ENCODE data around the gene PPP1R3C. TPM values are rescaled to one million over a fixed set of nuclear protein-coding genes. Genes with fewer than 3 reads are reported as not detected.

The PPP1R3C gene
- total and polyA plus RNA-seq, 2 donors (not counting 3 experiments of a cell fraction or from before 2014, with no cell fraction given), result 1.6 to 2.0 TPM

DNA sequence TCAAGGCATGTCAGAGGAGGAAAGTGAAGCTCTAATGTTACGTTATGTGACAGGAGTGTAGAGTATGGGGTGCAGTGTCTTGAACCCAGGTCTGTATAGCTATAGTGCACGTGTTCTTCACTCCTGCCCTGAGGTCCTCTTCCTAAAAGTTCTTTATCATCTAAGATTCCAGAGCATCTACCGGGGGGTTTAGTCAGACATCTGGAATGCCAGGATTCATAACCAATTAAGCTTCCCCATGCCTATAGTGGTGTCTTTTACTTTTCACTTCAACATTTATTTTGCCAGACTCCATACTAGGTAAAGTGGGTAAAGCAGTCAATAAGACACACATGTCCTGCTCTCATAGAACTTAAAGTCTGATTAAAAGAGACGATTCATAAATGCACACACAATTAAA is 22.4 kb downstream of the PPP1R3C start:
- H3K4me3 ChIP-seq (replicated peaks in 1 of 3; ENCODE audit: insufficient read depth in 1 of 3, low read depth in 1 of 3, low read length in 3 of 3), result no peak overlapping the region
- no peaks in the 10 kb centered on the region for H4K20me1 ChIP-seq (replicated peaks; ENCODE audit: control insufficient read depth, extremely low read depth, insufficient read depth, low read length)
- peaks cover 22% of the 10 kb centered on the region for H3K4me1 ChIP-seq (ENCODE audit: control insufficient read depth, extremely low read depth, insufficient read depth, low read length)
- no peak overlapping the region for H3K27ac ChIP-seq (ENCODE audit: insufficient read depth, low read depth, low read length)
- ChIA-PET POLR2A (no interaction called here), CTCF (interaction anchor here (1.0 to 2.3 kb wide), 3 partner anchors 11 to 25 kb away, joined by 5 to 9 read pairs (median 6); no protein-coding TSS in a partner anchor)
- FAIRE-seq (no peak), DNase-seq (ENCODE audit: low read depth, low spot score) (no peak)
- H3K36me3 ChIP-seq (ENCODE audit: control insufficient read depth in 2 of 2, extremely low read depth in 1 of 2, insufficient read depth in 2 of 2, low read length in 2 of 2), result no peaks in the 10 kb centered on the region
- H3K9me3 ChIP-seq (replicated peaks; ENCODE audit: control insufficient read depth, insufficient read depth, low read length), result no peaks in the 10 kb centered on the region
- dilution Hi-C loops (cut with MboI; ENCODE audit: extremely low pct_ligation_motif_present, low sequenced_read_pairs) (no loop called here), intact Hi-C loops (cut with micrococcal nuclease) (no loop called here)
- H3K9ac ChIP-seq (replicated peaks; ENCODE audit: extremely low read depth, insufficient read depth, low read length), result no peak overlapping the region
- no peaks in the 10 kb centered on the region for H3K9me1 ChIP-seq (replicated peaks; ENCODE audit: control insufficient read depth, extremely low read depth, insufficient read depth, low read length)
- no peak overlapping the region for H3K4me2 ChIP-seq (ENCODE audit: insufficient read depth, low read length)
- TF ChIP-seq POLR2AphosphoS5 (IDR thresholded peaks at IDR 0.05; ENCODE audit: insufficient read depth, low read depth, low read length) (no peak), FOS (IDR thresholded peaks at IDR 0.05; ENCODE audit: borderline replicate concordance, insufficient read depth, low read length) (no peak)
- TF ChIP-seq, protein P1, sequence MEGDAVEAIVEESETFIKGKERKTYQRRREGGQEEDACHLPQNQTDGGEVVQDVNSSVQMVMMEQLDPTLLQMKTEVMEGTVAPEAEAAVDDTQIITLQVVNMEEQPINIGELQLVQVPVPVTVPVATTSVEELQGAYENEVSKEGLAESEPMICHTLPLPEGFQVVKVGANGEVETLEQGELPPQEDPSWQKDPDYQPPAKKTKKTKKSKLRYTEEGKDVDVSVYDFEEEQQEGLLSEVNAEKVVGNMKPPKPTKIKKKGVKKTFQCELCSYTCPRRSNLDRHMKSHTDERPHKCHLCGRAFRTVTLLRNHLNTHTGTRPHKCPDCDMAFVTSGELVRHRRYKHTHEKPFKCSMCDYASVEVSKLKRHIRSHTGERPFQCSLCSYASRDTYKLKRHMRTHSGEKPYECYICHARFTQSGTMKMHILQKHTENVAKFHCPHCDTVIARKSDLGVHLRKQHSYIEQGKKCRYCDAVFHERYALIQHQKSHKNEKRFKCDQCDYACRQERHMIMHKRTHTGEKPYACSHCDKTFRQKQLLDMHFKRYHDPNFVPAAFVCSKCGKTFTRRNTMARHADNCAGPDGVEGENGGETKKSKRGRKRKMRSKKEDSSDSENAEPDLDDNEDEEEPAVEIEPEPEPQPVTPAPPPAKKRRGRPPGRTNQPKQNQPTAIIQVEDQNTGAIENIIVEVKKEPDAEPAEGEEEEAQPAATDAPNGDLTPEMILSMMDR (IDR thresholded peaks at IDR 0.05; ENCODE audit: extremely low read depth in 1 of 2, insufficient read depth in 1 of 2, low read depth in 1 of 2, low read length in 2 of 2), result no peak
- no TSS peak for BruUV-seq (replicated peaks)
- no peaks in the 10 kb centered on the region for H3K27me3 ChIP-seq (ENCODE audit: control insufficient read depth in 2 of 2, insufficient read depth in 2 of 2, low read length in 2 of 2)
- no peak overlapping the region for H2AFZ ChIP-seq (ENCODE audit: low read depth, low read length)
- no peaks in the 10 kb centered on the region for H3K79me2 ChIP-seq (ENCODE audit: control insufficient read depth, insufficient read depth, low read length)

DNA sequence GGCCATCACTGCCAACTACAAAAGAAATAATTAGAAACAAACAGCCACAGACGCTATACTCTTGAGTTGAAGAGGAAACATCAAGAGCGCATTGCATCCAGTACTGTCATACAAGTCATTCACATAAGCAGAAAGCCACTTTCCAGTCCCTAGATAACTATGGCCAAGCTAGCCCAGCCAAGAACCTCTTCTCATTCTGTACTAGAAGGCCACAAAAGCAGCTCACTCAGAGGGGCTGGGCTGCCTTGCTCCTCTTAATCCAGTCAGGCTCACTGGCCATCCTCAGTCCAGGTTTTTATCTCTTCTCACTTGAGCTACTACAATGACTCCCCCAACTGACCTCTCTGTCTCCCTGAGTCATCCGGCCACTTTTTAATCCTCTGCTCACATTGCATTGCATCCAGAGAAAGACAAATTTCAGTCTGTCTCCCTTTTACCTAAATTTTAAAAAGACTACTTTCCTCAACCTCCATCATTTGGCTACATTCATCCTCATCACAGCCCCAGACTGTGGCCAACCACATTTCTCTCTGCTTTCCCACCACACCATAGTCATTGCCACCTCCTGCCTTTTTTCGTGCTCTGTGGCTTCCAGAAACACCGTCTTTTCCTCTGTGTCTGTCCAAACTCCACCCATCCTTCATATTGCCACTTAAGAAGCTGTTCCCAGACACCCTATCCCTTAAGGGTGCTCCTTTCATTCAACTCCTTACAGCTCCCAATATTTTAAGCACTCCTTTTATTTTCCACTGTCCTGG is 25.0 kb downstream of the PPP1R3C start:
- Histone ChIP-seq H3K27ac (ENCODE audit: insufficient read depth, low read depth, low read length) (no peak overlapping the region), H3K36me3 (ENCODE audit: control insufficient read depth in 2 of 2, extremely low read depth in 1 of 2, insufficient read depth in 2 of 2, low read length in 2 of 2) (no peaks in the 10 kb centered on the region), H2AFZ (ENCODE audit: low read depth, low read length) (no peak overlapping the region), H3K79me2 (ENCODE audit: control insufficient read depth, insufficient read depth, low read length) (no peaks in the 10 kb centered on the region), H3K4me1 (ENCODE audit: control insufficient read depth, extremely low read depth, insufficient read depth, low read length) (peaks cover 27% of the 10 kb centered on the region), H3K9ac (replicated peaks; ENCODE audit: extremely low read depth, insufficient read depth, low read length) (no peak overlapping the region), H3K27me3 (ENCODE audit: control insufficient read depth in 2 of 2, insufficient read depth in 2 of 2, low read length in 2 of 2) (no peaks in the 10 kb centered on the region), H3K9me1 (replicated peaks; ENCODE audit: control insufficient read depth, extremely low read depth, insufficient read depth, low read length) (no peaks in the 10 kb centered on the region), H4K20me1 (replicated peaks; ENCODE audit: control insufficient read depth, extremely low read depth, insufficient read depth, low read length) (no peaks in the 10 kb centered on the region), H3K4me2 (ENCODE audit: insufficient read depth, low read length) (no peak overlapping the region), H3K4me3 (replicated peaks in 1 of 3; ENCODE audit: insufficient read depth in 1 of 3, low read depth in 1 of 3, low read length in 3 of 3) (no peak overlapping the region), H3K9me3 (replicated peaks; ENCODE audit: control insufficient read depth, insufficient read depth, low read length) (peaks cover 2% of the 10 kb centered on the region)
- intact Hi-C loops (cut with micrococcal nuclease), result no loop called here
- ChIA-PET CTCF (no interaction called here), POLR2A (no interaction called here)
- no peak for FAIRE-seq
- BruUV-seq (replicated peaks), result no TSS peak
- TF ChIP-seq, protein P2, sequence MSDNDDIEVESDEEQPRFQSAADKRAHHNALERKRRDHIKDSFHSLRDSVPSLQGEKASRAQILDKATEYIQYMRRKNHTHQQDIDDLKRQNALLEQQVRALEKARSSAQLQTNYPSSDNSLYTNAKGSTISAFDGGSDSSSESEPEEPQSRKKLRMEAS (IDR thresholded peaks at IDR 0.05; ENCODE audit: insufficient read depth, insufficient read length), result no peak
- no peak for TF ChIP-seq MYC (IDR thresholded peaks at IDR 0.05; ENCODE audit: low read depth, low read length)
- TF ChIP-seq EZH2 (IDR thresholded peaks at IDR 0.05; ENCODE audit: borderline replicate concordance, low read depth, low read length, severe bottlenecking), result no peak
- TF ChIP-seq, protein P1 (IDR thresholded peaks at IDR 0.05; ENCODE audit: extremely low read depth in 1 of 2, insufficient read depth in 1 of 2, low read depth in 1 of 2, low read length in 2 of 2), result no peak
- no peak for TF ChIP-seq FOS (IDR thresholded peaks at IDR 0.05; ENCODE audit: borderline replicate concordance, insufficient read depth, low read length)
- TF ChIP-seq JUN (IDR thresholded peaks at IDR 0.05; ENCODE audit: borderline replicate concordance, insufficient read depth, insufficient read length, low read depth), result no peak
- TF ChIP-seq POLR2AphosphoS5 (IDR thresholded peaks at IDR 0.05; ENCODE audit: insufficient read depth, low read depth, low read length), result no peak
- TF ChIP-seq POLR2A (IDR thresholded peaks at IDR 0.05; ENCODE audit: low read depth, low read length), result no peak
- TF ChIP-seq GATA2 (IDR thresholded peaks at IDR 0.05; ENCODE audit: insufficient read depth, insufficient read length, low read depth, low read length), result no peak
- DNase-seq (ENCODE audit: low read depth, low spot score), result no peak
- dilution Hi-C loops (cut with MboI; ENCODE audit: extremely low pct_ligation_motif_present, low sequenced_read_pairs), result no loop called here

All from endothelial cell of umbilical vein (primary cell).